ENCODE measurements around the gene ANKRD44.
A peak's percentile ranks its signal among the peaks of the same experiment; 100 is the strongest.

ANKRD44 gene

DNA sequence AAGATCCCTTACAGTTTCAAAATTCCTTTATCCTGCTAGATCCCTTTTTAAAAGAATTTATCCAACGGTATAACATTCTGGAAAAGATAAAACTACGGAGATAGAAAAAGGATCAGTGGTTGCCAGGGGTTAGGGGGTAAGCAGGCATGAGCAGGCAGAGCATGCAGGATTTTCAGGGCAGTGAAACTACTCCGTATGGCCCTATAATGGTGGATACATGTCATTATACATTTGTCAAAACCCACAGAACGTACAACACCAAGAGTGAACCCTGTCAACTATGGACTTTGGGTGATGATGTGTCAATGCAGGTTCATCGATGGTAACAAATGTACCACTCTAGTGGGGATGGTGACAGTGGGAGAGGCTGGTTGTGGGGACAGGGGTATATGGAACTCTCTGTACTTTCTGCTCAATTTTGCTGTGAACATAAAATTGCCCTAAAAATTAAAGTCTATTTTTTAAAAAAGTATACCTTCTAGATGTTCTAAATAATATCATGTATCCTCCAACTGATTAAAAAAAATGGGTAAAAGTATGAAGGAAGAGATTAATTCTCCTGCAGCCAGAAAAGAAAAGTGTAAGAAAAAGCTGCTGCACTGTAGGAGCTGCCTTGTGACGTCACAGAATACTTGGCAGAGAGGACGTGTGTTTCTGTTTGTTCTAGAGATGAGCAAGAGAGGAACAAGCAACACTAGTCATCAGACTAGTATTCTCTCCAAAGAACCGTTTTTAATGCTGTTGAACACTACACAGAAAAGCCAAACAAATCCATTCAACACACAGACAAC lies 23.6 kb downstream of the ANKRD44 start:
- DNase-seq: peak; percentile 62

GRCh38 chr2:197285361-197285760 lies 25.2 kb downstream of the ANKRD44 start:
- no peak for DNase-seq

DNA sequence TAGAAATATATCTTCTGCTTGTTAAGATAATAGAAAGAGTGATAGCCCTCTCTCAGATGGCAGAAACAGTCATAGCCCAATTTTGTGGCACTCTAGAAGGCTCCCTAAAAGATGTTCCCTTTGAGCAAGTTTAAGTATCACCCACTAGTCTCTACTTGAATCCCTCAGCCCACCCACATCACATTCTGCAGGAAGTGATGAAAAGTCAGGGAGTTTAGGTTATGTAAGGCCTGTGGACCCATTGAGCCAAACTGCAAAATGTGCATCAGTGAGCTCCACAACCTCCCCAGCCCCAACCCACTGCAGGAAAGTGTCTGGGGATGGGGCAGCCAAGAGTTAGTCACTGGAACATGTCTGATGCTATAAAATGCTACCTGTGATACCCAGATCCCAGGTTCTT lies 25.6 kb downstream of the ANKRD44 start:
- peak; percentile 45 for DNase-seq

DNA sequence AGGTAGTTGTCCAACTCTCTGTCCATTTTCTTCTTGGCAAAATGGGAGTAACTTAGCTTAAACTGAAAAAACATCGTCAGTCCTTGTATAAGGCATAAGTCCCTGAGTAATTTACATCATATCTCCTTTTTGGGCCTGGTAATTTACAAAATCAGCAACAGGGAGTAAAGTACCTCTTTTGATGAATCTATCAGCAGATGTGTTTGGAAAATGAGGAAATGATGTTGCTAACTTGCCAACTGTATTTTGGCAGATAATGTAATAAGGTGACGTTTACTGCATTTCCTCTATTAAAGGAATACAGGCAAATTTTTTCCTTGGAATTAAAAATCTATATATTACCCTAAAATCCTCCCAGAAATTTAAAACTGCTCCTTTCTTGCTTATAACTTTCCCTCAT lies 29.2 kb downstream of the ANKRD44 start:
- DNase-seq: no peak

DNA sequence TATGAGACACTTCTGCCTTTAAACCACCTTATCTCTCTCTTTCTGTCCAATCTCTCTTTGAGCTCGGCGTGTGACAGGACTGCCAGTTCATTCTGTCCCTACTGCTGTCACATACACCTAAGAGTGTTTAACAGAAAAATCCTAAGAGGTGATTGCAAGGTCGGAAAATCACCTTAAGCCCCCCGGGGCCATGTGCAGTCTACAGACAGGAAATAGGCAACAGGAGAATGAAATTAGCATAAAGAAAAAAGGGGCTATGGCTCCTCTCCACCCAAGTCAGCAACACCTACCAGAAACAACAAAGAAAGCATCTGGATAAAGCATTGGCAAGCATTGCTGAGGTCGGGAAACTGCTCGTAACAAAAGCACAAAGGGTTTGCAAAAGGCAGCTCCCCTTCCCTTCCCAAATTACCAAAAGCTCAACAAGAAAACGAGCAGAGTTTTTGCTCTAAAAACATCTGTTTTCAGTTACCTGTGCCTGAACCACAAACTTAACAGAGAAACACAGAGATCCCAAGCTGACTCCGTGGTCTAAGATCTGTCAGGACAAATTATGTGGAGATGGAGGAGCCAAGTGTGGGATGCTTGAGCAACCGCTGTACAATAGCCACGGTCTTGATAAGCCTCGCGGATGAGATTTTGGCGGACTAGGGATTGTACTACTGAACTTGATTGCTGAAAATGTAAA lies 30.4 kb downstream of the ANKRD44 start:
- DNase-seq: no peak

GRCh38 chr2:197278799-197279763 lies 31.5 kb downstream of the ANKRD44 start:
- DNase-seq: no peak

DNA sequence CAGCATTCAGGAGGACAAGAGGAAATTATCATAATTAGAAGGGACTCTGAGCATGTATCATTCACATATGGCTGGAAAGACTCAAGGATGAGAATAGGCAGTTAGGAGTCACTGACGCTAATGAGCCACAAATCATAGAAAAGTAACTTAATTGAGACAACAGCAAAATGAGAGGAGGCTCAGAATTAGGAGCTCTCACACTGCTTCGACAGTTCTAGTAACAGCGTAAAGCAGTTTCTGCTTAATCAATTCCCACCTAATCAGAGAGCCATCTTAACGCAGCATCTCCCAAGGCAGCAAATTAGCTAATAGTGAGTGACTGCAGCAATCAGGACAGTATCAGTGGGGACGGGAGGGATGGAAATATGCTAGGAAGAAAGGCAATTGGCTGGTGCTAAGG lies 32.8 kb downstream of the ANKRD44 start:
- no peak for DNase-seq

DNA sequence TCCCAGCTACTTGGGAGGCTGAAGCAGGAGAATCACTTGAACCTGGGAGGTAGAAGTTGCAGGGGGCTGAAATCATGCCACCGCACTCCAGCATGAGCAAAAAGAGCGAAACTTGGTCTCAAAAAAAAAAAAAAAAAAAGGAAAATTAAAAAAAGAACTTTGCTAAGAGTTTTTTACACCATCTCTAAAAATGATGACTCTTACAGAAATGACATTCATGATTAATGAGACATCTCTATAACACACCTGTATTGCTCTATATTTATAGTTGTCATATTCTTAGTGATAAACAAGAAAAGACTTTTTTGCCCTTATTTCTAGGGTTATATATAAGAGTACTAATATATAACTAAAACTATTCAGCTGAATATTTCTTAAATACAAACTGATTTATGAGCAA lies 34.4 kb downstream of the ANKRD44 start:
- no peak for DNase-seq

GRCh38 chr2:197274937-197275336 lies 35.6 kb downstream of the ANKRD44 start:
- no peak for DNase-seq

DNA sequence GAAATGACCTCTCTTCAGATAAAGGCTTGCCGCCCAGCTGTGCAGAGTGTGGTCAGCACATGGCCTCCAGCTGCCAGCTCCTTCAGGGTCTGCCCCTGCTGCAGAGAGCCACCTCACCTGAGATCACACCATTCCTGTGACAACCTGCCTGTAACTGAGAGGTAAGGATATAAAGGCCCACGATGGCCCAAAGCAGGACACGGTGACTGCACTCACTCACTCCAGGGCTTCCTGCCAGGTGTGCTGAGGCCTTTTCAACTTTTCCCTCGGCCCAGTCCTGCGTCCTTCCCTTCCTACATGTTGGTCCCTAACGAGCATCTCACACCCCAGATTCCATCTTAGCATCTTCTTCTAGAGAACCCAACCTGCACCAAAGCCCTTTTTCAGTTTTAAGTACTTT lies 36.2 kb downstream of the ANKRD44 start:
- no peak for DNase-seq

DNA sequence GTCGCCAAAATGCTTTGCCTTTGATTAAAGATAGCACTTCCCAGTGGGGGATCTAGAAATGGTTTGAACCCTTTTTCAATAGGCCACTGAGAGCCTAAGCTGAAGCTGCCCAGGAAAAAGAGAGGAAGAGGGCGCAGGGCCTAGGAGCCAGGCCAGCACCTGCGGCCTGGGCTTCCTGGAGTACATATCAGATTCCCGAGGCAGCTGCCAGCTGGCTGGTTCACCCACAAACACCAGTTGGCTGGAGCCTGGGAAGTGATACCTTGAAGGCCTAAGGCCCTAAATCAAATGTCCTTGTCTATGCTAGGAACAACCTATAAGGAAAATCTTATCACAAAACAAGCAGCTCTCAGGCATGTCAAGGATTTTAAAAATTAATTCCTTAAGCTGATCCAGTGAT lies 37.1 kb downstream of the ANKRD44 start:
- DNase-seq: no peak

DNA sequence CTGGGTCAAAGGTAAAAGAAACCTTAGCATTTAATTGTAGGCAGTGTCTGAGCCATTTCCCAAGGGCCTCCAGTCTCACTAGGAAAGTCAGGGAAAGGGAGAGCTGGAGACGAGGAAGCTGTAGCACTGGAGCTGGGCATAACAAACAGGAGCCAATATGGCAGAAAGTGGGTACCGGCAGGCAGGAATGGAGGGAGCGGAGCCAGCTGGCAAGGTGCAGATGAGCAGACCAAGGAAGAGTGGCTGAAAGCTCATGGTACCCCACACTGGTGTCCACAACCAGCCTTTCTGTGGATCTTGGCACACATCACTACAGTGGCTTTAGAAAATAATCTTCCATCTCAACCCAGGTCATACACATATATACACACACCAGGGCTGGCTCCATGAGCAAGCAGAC lies 40.0 kb downstream of the ANKRD44 start:
- DNase-seq: no peak

GRCh38 chr2:197269815-197270214 lies 40.8 kb downstream of the ANKRD44 start:
- DNase-seq: no peak

DNA sequence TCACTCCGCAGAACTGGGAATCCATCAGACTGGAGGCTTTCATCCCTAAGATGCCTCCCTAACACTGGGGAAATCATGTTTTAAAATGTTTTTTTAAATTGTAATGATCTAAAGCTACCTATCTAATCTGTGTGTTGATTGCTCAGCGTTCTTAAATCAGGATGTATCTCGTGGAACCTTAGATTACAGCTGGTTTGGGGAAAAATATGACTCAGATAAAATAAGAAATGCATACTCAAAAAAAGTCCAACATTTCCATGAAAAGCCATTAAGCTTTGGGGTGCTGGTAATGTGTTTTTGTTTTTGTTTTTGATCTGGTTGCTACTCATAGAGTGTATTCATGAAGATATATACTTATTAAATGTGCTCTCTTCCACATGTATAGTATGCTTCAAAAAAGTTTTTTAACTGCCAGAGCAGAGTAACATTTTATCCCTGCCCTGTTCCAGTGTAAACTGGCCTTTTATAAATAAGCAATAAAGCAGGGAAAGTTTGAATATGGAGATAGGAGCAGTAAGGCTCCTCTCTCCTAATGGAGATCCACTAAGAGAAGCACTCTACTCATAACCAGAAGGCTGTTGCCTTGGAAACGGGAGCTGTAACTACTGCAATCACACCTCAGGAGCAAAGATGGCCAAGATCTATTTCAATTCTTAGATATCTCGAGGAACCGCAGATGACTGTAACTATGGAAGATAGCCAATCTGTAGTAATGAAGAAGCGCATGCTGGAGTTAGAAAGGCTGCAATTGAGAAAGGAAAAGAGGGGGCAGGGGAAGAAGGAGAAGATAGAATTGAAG lies 41.6 kb downstream of the ANKRD44 start:
- DNase-seq: no peak

- DNase-seq: peak; percentile 49
These were observed 44.1 kb downstream of the ANKRD44 start for GRCh38 chr2:197266477-197266876.

DNA sequence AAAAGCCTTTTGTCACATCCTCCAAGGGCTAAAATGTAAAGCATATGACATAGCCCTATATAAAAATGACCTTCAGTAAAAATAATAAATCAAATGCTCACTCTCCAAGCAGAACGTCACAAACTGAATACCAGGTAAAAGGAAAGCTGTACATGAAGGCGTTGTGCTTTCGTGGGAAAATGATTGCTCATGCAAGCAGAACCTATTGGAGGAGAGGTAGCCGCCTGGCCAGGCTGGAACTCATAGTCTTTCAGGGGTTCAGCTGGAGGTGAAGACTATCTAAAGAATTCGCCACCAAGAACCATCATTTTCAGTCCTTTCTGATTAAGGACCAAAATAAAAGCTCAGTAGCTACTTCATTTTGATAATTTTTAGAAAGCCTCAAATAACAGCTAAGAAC lies 44.7 kb downstream of the ANKRD44 start:
- DNase-seq: no peak

DNA sequence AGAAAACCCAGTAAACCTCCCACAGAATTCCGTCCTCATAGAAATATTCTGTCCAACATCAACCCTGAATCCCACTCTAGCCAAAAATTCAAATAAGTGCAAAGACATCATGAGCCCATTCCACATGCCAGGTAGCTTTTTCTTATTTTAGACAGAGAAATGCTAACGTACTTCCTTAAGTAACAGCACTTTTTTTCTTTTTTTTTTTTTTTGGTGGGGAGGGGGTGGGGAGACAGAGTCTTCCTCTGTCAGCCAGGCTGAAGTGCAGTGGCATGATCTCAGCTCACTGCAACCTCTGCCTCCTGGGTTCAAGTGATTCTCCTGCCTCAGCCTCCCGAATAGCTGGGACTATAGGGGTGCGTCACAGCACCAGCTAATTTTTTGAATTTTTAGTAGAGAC lies 45.5 kb downstream of the ANKRD44 start:
- DNase-seq: no peak

GRCh38 chr2:197264332-197264731 lies 46.2 kb downstream of the ANKRD44 start:
- DNase-seq: no peak

DNA sequence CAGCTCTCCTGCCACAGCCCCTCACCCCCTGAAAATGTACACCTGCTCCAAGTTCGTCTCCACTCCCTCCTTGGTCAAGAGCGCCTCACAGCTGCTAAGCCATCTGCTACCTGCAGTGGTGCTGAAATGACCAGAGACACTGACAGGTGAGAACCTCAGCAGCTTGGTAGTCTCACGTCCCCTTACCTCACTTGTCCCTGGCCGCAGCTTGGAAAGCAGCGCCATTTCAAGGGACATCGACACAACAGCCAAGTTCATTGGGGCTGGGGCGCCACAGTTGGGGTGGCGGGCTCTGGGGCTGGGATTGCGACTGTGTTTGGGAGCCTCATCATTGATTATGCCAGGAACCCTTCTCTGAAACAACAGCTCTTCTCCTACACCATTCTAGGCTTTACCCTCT lies 47.5 kb downstream of the ANKRD44 start:
- DNase-seq: no peak

DNA sequence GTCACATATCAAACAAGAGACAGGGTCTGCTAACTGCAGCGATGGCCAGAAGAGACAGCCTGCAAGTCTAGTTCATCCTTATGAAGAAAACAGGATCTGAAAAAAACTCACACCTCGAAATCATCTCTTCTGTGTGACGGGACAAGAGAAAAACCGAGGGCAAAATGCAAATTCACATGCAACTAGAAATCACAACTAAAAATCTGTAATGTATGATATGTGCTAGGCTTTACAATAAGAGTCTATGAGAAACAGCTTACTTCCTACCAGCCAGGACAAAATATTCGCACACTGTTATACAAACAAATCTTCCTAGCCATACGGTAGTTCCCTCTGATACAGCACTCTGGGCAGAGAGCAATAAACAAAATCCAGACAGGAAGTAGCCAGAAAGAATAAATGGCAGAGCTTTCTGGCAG lies 48.8 kb downstream of the ANKRD44 start:
- DNase-seq: no peak

DNA sequence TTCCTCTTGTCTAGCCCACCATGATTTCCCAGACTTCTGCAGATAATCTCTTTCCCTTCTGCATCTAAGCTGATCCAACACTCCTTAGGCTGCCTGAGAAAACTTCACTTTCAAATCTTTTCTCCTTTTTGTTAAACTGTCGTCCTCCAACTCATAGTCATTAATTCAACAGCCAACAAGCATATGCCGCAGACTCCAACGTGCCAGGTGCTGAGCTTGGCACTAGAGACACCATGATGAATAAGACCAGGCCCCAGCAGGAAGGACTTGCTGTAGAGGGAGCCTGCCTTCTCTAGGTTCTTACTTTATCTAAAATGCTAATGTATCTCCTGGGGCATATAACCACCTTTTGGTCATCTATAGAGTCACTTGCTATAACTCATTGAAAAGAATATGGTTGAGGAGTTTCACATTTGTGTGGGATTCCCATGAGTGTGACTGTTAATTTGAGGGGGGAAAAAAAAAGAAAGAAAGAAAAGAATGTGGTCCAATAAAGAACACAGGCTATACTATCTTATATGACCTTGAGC lies 51.0 kb downstream of the ANKRD44 start:
- no peak for DNase-seq

GRCh38 chr2:197258580-197258979 lies 52.0 kb downstream of the ANKRD44 start:
- no peak for DNase-seq

All from CD4-positive, alpha-beta T cell treated with Interleukin-17A for 4 hours (primary cell).